ENCODE data around the gene FAM124A.

FAM124A gene, protein sequence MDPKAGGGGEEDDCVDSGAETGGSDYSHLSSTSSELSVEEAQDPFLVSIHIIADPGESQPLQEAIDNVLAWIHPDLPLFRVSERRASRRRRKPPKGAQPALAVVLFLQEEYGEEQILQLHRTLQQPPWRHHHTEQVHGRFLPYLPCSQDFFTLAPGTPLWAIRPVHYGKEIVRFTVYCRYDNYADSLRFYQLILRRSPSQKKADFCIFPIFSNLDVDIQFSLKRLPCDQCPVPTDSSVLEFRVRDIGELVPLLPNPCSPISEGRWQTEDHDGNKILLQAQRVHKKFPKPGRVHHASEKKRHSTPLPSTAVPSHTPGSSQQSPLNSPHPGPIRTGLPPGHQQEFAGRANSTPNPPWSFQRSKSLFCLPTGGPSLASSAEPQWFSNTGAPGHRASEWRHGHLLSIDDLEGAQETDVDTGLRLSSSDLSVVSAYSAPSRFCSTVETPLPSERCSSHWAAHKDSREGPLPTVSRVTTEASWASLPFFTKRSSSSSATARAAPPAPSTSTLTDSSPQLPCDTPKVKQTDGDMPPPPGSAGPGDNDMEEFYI

DNA sequence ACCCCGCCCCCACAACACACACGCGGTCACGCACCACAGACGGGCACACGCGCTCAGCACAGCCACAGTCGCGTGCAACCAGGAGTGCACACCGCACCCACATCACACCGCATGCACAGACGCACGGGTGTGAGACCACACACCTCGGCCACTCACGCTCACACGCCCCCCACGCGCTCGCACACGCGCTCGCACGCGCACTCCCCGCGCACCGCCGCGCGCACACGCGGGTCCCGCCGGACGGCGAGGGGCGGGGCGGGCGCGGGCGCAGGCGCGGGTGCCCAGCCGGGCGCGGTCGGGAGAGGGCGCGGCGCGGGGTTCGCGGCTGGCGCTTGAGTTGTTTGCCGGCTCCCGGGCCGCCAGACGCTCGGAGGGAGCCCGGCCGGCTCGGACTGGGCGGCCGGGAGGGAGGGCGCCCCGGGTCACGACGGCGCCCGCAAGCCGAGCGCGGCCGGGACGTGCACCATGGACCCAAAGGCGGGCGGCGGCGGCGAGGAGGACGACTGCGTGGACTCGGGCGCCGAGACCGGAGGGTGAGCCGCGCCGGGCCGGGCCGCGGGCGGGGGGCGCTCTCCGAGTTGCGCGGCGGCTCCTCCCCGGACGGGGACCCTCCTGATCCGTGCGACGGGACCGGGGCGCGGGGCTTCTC lies at the start of gene FAM124A:
FAM124A (plus strand) TSS at position 362 of the 649 bp plus-strand sequence; CDS start at position 466, 104 bp downstream.
- DNase-seq (ENCODE audit: extremely low spot score, insufficient read length, low read depth) (peak; percentile 20), FAIRE-seq (no peak)

DNA sequence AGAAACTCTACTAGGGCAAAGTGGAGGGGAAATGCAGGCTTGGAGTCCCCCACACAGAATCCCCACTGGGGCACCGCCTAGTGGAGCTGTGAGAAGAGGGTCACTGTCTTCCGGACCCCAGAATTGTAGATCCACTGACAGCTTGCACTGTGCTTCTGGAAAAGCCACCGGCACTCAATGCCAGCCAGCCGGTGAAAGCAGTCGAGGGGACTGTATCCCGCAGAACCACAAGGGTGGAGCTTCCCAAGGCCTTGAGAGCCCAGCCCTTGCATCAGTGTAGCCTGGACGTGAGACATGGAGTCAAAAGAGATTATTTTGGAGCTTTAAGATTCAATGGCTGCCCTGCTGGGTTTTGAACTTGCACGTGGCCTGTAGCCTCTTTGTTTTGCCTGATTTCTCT lies 47.2 kb upstream of the FAM124A start:
- DNase-seq (ENCODE audit: extremely low spot score, insufficient read length, low read depth): no peak
- FAIRE-seq: no peak

DNA sequence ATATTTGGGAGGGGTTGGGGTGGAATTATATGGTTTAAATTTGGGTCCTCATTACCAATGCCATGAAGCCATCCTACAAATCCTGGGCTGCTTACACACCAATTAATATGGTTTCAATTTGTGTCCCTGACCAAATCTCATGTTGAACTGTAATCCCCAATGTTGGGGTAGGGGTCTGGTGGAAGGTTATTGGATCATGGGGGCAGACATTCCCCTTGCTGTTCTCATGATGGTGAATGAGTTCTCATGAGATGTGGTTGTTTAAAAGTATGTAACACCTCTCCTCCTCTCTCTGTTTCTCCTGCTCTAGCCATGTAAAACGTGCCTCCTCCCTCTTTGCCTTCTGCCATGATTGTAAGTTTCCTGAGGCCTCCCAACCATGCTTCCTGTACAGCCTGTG lies 46.6 kb upstream of the FAM124A start:
- DNase-seq (ENCODE audit: extremely low spot score, insufficient read length, low read depth) (no peak), FAIRE-seq (no peak)

DNA sequence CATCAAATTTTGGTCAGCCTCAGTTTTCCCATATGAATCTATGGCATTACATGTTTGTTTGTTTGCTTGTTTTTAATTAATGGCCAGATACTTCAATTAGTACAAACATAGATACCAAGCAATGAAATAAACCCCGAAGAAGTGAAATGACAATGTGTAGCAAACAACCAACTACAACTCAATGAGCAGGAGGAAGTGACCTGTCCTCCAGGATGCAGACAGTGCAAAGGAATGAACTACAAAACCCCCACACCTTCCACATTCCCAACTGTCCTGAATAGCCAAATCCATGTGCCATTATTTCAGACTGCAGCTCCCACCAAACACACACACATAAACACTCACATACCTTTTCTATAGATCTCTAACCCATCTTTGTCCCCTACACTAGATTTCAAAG lies 45.0 kb upstream of the FAM124A start:
- FAIRE-seq (no peak), DNase-seq (ENCODE audit: extremely low spot score, insufficient read length, low read depth) (no peak)

DNA sequence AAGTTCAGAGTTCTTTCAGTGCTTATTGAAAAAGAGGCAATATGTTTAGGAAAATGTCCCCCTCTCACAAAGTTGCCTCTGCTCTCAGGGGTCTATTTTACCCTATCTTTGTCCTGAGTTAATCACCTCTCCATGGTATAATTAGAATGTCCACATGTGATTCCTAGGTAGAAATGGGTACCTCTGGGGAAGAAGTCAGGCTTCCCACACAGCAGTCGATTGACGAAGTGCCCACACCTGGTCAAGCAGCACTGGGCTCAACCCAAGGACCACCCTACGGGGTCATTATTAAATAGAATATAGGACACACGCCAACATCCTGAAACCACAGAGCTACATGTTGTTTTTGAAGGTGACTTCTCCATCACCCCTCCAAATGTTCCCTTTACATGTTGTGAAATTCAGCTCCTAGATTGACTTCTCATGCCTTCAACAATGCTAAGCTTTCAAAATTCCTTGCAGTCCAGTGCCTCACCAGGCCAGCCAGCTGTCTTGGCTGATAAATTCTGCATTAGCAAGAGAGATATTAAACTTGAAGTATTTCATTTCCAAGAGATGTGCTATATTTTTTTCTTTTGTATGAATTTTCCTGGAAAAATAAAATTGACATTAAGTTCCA lies 43.6 kb upstream of the FAM124A start:
- no peak for DNase-seq (ENCODE audit: extremely low spot score, insufficient read length, low read depth)
- FAIRE-seq: no peak

DNA sequence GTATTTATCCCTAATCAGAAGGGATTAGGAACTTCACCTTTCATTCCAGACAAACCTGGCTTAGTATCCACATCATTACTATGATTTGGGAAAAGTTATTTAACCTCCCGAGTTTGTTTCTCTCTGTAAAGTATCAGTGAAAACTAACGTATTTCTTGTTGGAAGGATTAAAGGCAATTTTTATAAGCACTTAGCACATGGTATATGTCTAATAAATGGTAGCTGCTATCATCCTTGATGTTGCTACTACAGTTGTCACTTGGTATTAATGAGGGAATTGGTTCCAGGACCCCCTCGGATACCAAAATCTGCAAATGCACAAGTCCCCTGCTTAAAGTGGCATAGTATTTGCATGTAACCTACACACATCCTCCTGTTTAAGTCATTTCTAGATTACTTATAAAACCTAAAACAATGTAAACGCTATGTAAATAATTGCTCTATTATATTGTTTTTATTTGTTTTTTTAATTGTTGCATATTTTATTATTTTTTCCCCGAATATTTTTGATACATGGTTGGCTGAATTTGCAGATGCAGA lies 42.7 kb upstream of the FAM124A start:
- FAIRE-seq (no peak), DNase-seq (ENCODE audit: extremely low spot score, insufficient read length, low read depth) (no peak)

DNA sequence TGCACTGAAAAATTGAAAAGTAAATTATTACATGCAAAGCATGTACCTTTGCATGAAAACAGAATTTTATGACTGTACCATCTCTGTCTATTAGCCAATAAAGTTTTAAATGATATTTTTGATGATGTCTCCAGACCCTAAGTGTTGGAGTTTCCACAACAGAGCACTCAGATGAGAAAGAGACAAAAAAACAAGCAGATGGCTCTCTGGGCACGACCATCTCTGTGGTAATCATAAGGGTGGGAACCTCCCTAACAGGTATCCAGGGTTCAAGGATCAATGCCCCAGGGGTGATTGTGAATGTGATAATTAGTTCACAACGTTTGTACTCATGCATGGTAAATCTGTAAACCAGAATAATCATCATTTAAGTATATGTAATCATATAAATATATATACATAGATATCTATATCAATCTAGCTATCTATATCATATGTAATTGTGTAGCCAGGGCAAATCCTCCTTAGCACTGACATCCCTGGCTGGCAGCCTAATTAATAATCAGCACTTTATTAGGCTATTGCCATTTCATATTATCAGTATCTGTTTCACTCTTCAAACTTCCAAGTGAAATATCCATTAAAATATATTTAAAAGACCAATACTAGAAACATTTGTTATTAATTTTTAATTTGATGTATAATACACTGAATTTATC lies 41.2 kb upstream of the FAM124A start:
- no peak for FAIRE-seq
- no peak for DNase-seq (ENCODE audit: extremely low spot score, insufficient read length, low read depth)

DNA sequence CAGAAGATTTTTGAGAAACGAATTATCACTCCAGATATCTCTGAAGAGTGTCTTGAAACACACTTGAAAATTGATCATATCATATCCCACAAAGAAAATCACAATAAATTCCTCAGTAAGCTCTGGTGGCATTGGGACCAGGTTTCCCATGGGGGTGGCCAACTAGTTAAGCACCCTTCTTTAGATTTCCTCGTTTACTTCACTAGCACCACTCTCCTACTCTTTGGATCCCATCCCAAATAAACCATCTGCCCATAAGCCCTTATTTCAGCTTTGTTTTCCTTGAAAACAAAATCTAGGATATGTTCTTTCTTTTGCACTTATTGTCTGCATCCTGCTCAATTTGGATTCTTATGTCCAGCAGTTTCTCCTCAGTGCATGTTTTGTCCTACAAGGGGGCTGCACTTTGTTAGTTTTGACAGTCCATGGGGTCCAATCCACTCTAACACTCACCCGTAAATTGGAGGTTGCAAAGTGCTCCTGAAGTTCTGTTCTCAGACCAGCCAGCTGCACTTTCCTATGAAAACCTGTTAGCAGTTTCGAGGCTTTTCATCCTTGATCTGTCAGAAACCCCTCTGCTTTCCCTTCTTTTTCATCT lies 40.3 kb upstream of the FAM124A start:
- FAIRE-seq (no peak), DNase-seq (ENCODE audit: extremely low spot score, insufficient read length, low read depth) (no peak)

DNA sequence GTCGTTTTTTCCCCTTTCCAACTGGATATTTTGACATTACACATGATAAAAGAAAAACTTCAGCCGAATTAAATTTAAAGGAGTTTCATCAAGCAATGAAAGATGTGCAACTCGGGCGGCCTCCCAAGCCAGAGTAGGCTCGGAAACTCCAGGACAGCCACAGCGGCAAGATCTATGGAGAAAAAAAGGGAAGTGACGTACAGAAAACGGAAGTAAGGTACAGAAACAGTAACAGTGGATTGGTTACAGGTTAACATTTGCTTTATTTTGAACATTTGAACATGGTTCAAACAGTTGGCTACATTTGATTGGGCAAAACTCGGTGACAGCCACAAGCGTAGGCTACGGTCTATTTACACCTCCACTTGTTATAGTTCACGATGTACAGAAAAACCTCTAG lies 30.5 kb upstream of the FAM124A start:
- DNase-seq (ENCODE audit: extremely low spot score, insufficient read length, low read depth): no peak
- no peak for FAIRE-seq

DNA sequence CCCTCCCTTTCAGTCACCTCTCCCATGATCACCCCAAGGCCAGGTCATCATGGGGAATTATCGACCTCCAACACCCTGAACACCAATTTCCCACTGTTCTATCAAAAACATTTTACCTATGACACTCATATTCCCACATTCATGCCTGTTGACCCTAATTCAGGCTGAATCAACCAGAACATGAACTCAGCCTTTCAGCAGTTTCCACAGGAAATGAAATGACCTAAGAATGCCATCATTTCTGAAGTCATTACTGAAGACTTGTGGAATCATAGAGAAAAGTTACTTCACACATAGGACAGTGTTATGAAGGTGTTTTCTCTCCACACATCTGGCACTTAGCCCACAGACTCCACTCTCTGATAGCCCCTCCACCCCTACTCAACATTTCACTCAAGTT lies 29.9 kb upstream of the FAM124A start:
- FAIRE-seq (no peak), DNase-seq (ENCODE audit: extremely low spot score, insufficient read length, low read depth) (no peak)

DNA sequence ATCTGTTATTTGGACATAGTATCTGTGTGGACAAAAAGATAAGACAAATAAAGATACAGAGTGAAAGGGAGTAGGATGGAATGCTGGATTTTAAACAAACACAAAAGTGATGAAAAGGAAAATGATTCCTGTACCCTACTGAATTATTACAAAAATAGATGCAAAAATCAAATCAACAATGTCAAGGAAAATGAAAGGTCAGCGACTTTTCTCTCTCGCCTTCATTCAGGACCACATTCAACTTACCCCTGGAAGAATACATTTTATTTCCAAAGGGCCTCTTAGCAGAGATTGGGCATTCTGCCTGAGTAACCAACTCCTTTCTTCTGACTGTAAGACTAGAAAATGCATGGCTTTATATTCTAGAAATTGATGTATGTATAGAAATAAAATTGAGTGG lies 28.8 kb upstream of the FAM124A start:
- FAIRE-seq (no peak), DNase-seq (ENCODE audit: extremely low spot score, insufficient read length, low read depth) (no peak)

DNA sequence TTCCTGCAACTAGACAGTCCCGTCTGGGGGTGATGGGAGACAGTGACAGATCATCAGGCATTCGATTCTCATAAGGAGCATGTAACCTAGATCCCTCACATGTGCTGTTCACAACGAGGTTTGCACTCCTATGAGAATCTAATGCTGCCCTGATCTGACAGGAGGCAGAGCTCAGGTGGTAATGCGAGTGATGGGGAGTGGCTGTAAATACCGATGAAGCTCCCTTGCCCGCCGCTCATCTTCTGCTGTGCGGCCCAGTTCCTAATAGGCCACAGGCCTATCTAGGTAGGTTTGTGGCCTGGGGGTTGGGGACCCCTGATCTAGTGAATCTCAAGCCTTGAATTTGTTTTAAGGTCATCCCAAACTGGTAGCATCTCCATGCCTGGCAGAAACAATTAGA lies 27.3 kb upstream of the FAM124A start:
- DNase-seq (ENCODE audit: extremely low spot score, insufficient read length, low read depth): no peak
- no peak for FAIRE-seq

DNA sequence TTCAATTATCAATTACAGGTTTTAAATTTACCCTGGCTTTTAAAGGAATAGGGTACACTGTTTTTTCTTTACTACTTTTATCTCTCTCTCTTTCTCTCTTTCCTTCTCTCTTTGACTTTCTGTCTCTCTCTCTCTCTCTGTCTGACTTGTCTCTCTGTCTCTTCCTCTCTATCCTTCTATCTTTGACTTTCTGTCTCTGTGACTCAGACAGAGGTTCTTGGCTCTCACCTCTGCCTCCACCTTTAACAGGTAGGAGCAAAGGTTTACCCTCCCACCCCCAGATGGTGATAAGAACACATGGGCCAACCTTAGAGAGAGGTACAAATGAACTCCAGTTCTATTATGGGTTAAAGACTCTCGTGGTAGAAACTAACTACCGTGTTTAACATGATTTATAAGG lies 20.3 kb upstream of the FAM124A start:
- FAIRE-seq (no peak), DNase-seq (ENCODE audit: extremely low spot score, insufficient read length, low read depth) (no peak)

DNA sequence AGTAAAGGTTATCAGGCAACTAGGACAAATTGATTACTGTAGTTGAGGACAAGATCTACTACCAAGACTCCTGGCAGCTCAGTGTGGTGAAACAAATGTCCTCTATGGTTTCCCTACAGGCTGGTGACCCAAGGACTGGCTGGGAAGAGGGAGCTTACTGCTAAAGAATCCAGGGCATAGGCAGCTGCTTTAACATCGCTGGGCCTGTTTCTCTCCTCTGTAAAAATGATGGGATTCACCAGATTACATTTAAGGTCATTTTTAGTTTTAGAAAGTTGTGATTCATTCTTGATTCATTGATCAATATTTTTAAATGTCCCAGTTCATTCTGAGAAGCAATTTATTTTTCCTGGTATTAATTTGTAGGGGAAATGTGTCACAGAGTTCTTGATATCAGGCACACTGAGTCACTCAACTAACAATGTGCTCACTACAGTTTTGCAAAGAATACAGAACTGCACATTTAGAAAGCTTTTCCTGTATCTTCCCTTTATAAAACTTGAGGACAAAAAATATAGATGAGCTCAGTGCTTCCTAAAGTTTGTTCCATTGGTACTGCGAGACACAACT lies 19.6 kb upstream of the FAM124A start:
- no peak for FAIRE-seq
- no peak for DNase-seq (ENCODE audit: extremely low spot score, insufficient read length, low read depth)

DNA sequence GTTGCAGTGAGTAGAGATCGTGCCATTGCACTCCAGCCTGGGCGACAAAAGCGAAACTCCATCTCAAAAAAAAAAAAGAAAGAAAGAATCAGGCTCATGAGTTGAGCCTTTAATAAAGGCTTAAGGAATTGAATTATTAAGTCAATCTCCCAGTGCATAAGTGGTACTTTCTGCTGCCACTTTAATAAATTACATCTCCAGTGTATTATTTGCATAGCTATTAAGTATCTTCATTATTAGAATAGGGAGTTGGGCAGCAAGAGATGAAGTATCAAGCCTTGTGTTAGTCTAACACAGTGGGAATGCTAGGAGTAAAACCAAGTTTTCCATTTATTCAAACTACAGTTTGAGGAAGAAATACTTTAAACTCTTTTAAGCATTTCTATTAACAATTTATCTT lies 15.6 kb upstream of the FAM124A start:
- DNase-seq (ENCODE audit: extremely low spot score, insufficient read length, low read depth): no peak
- no peak for FAIRE-seq

DNA sequence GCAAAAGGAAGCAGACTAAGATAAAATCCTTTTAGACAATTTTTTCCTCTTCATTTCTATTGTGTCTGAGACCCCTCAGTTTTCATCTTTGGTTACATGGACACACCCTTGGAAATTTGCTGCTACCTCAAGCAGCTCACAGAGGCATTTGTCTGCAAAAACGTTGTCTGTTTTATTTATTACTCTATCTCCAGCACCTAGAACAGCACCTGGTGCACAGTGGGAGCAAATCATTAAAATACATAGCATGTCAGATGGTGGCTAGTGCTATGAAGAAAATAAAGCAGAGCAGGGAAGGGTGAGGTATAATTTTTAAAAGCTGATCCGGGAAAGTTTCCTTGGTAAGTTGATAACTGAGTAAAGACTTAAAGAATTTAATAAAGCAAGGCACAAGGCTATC lies 14.3 kb upstream of the FAM124A start:
- FAIRE-seq (no peak), DNase-seq (ENCODE audit: extremely low spot score, insufficient read length, low read depth) (no peak)

DNA sequence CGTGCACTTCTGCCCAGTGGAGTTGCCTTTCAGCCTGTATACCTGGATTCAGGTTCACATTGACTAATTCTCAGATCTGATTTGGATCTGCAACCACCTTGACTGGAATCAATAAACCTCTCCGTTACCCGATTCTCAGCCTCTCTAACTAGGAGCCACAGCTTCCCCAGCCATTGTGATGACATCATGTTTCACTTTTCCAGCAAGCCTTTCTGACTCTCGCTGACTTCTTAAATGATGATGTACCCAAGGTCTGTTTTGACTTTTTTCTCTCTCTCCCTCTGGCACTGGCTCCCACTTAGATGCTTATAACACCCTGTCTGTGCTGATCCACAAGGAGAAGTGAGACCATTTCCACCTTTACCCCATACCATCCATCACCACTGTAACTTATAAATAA lies 13.5 kb upstream of the FAM124A start:
- DNase-seq (ENCODE audit: extremely low spot score, insufficient read length, low read depth) (no peak), FAIRE-seq (no peak)

DNA sequence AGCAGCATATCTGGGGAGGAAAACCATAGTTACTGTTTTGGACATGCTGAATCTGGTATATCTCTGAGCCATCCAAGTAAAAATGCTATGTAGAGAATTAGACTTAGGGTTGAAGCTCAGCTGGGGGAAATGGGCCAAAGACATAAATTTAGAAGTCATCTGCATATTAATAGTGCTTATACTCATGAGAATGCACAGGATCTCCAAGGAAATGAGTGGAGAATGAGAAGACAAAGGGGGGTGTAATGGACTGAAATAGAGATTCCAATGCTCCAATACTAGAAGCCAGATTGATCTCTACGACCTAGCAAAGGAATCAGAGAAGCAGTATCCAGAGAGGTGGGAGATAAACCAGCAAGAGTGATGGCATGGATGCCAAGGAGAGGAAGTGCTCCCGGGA lies 10.3 kb upstream of the FAM124A start:
- DNase-seq (ENCODE audit: extremely low spot score, insufficient read length, low read depth) (no peak), FAIRE-seq (no peak)

DNA sequence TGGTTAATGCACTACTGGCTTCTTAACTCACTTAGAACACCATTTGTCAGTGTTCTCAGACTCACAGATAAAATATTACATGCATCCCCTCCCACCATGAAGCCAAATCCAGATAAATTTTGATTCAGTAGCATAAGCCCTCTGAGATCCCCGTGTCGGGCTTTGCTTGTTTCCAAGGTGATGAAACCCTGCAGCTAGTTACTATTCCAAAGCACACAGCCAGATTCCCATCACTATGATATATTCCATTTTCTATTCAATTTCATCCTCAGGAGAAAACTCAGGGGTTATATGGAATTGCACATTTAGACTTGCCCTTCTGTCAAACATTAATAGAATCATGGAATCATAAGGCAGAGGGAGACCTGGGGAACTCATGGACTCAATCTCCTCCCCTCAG lies 9.4 kb upstream of the FAM124A start:
- DNase-seq (ENCODE audit: extremely low spot score, insufficient read length, low read depth): no peak
- no peak for FAIRE-seq
